Hypothalamus (tissue), 51 donors: ENCODE results near the gene SHC1.

Source experiments
- DNase-seq, 51 donors: peaks; one replicate each; lab custom pipeline; 2025; lab: John Stamatoyannopoulos, UW

The SHC1 gene

GRCh38 chr1:154970631-154971340, at the start of gene SHC1:
Gene SHC1, minus strand, starts transcription at chr1:154970747. Its CDS starts 221 bp downstream, at chr1:154970526.
- peak in 49 of 51 donors; percentile 15 to 94 (median 81) for DNase-seq

- DNase-seq: no peak
Measured at GRCh38 chr1:155019377-155020245, 49.1 kb upstream of the SHC1 start.

- no peak for DNase-seq
Measured at GRCh38 chr1:155018617-155019348, 48.2 kb upstream of the SHC1 start.

GRCh38 chr1:155017946-155018316, 47.4 kb upstream of the SHC1 start:
- DNase-seq: no peak

GRCh38 chr1:155017041-155017945, 46.7 kb upstream of the SHC1 start:
- peak in 50 of 51 donors; percentile 41 to 92 (median 80) for DNase-seq

- no peak for DNase-seq
Measured at GRCh38 chr1:155016231-155016831, 45.8 kb upstream of the SHC1 start.

GRCh38 chr1:155015527-155016230, 45.1 kb upstream of the SHC1 start:
- no peak for DNase-seq

GRCh38 chr1:155014709-155015508, 44.4 kb upstream of the SHC1 start:
- no peak for DNase-seq

GRCh38 chr1:155013632-155014031, 43.1 kb upstream of the SHC1 start:
- no peak for DNase-seq

- no peak for DNase-seq
Measured at GRCh38 chr1:155012776-155013602, 42.4 kb upstream of the SHC1 start.

GRCh38 chr1:155012026-155012546, 41.5 kb upstream of the SHC1 start:
- DNase-seq: peak in 49 of 51 donors; percentile 29 to 94 (median 81)

- no peak for DNase-seq
Measured at GRCh38 chr1:155011437-155012025, 41.0 kb upstream of the SHC1 start.

GRCh38 chr1:155011004-155011416, 40.5 kb upstream of the SHC1 start:
- DNase-seq: no peak

GRCh38 chr1:155010211-155010918, 39.8 kb upstream of the SHC1 start:
- peak in 1 of 51 donors; percentile 10 for DNase-seq

GRCh38 chr1:155009742-155010141, 39.2 kb upstream of the SHC1 start:
- DNase-seq: no peak

GRCh38 chr1:155009221-155009711, 38.7 kb upstream of the SHC1 start:
- peak in 1 of 51 donors; percentile 19 for DNase-seq
